Inflammatory macrophage treated with lipopolysaccharide for 4 hours (primary cell): Measurements from ENCODE around the gene FRZB.
"Not testable (repeated sequence)": the region's sequence is repeated elsewhere in the genome, so short reads cannot be mapped to it uniquely, and the experiment has no call there.

Source experiments
- DNase-seq: peaks from one replicate; pipeline ENCODE4 v3.0.0-alpha.2; 2020

The FRZB gene

DNA sequence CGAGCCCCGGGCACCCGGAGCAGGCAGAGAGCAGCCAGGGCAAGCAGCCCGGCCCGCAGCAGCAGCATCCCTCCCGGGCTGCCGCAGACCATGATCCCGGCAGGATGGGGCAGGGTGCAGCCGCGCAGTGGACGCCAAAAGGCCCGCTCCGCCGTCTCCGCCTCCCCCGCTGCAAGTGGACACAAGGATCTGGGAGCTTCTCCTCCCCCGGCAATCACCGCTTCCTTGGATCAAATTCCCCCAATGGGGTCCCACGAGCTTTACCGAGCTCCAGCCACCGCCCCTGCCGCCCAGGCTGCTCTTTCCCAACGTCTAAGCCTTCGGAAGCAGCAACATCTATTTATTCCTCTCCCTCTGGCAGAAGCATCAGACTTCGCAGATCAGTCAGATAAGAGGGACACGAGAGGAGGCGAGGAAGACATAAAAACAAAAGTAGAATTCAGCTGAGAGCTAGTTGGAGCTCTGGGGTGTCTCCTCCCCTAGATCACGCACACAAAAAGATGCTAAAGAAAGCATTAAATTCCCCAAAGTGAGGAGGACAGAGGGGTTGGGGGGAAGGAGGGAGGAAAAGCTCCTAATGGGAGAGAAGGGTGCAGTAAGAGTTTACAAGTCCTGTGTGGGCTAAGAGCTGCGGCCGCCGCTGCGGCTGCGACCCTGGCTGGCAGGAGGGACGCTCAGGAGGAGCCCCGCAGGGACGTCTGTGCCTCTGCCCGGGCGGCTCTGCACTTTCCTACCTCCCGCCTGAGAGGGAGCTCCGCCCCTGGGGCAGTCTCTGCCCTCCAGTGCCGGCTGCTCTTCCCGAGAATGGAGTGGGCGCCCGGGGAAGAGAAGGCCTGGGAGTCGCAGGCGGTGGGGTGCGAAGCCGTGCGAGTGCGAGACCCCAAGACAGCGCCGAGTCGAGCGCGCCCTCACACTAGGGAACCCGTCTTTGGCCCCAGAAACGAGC is at the start of gene FRZB:
Gene FRZB (minus strand): TSS at position 177 of the 946 bp plus-strand sequence. CDS start 85 bp downstream, at position 92.
- no peak for DNase-seq

- DNase-seq = no peak
Measured at GRCh38 chr2:182915369-182916326, 49.2 kb upstream of the FRZB start.

DNA sequence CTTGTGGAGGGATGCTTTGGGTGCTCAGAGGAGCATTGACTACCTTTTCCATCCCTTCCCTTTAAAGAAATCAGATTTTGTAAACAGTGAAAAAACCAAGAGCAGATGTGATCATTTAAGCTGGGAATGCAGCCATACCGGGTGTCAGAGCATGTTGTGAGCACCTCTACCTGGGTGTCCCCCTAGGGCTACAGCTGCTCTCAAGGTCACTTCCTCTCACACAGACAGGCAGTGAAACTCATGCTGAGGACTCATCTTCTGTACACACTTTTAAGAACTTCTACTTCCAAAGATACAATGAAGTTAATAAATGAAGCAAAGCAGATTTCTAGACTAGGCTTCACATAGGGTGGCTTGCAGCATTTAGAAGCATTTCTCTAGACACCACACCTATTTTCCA is 48.4 kb upstream of the FRZB start:
- no peak for DNase-seq

- no peak for DNase-seq
Measured at GRCh38 chr2:182913064-182913463, 46.6 kb upstream of the FRZB start.

DNA sequence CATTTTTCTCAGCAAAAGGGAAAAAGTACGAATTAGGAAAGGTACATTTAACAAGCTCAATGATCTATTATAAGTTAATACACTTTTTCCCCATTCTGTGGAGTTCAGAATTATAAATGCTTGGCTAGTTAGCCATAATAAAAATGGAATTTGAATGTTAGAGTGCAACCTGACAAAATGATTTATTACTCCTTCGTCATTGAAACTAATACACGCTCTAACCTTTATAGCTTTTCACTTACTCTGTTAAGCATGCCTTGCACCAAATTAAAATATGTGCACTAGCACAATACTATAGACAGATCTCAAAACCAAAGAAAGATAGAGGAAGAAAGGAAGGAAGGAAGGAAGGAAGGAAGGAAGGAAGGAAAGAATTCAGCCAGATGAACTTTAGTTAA is 46.1 kb upstream of the FRZB start:
- DNase-seq = no peak

DNA sequence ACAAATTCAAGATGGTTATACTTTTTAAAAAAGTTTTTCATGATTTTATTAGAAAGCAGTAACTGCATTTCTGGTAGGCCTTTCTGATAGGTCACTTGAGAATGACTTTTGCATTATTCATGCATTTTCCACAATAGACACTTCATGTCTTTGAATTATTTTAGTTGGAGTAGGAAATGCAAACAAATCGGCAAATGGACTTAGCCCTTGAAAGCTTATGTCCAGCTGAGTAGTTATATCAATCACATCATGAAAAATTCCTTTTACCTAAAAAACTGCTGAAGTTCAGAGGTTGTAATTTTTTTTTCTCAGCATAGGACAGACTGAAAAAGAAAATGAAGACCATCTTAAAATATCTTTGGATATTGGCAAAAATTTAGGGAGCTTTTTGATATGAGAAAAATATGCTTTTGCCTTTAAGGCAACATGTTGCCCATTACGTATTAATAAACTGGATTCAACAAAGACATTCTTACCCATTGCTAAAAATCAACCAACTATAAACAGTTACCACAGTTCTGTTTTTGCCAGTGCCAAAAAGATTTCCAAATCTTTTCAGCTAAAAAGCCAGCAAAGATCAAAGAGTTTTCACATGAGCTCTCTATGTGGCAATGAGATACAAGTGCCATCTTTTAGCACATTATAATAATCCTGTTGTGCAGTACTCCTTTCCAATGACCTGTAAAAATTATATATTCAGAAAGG is 45.5 kb upstream of the FRZB start:
- DNase-seq = no peak

DNA sequence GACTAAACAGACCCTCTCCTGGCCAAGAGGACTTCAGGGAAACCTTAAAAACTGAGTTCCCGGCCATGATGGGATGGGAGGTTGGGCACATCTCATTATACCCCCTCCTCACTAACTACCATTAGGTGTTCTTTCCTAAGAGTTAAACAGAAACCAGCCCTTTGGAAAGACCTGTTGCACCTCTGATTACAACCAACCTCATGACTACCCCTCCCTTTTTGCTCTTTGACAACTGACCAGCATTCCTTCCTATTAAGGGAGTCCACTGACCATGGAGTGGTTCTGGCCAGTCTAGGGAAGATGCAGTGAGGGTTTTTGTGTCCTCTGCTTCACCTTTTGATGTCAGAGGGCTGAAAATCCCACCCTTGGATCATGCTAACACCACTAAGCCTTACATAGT is 44.5 kb upstream of the FRZB start:
- no peak for DNase-seq

GRCh38 chr2:182907081-182907830 is 40.8 kb upstream of the FRZB start:
- DNase-seq = no peak

DNA sequence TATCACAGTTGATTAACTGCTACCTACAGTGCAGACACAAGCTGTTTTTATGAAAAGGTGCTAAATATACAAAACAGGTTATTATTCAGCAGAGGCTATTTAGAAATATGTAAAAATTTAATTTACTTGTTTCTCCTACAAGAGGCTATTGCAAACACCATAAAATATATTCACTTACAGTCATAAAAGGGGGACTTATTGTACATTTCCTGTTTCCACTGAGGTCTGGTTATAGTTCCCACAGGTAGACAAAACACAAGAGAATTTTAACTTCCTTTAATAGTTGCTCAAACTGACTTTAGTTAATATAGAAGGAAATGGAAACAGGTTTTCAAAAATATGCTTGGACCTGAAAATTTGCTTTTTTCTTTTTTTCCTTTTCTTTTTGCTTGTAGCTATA is 40.0 kb upstream of the FRZB start:
- DNase-seq = no peak

DNA sequence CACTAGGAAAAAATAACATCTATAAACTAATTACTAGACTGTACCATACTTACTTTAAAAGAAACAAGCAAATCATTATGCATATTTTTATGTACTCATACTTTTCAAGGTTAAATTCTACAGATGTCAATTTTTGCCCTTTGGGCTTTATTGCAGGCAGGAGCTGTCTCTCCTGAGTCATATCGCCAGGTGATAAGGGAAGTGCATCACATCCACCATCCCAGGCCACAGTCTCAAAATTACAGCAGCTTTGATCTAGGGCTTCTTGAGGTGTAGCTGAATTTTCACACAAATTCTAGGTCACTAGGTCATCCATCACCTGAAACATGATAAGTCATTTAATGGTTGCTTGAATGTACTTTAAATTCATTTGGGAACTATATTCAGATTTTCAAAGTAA is 38.4 kb upstream of the FRZB start:
- DNase-seq = no peak

- DNase-seq = no peak
Measured at GRCh38 chr2:182903566-182903965, 37.1 kb upstream of the FRZB start.

DNA sequence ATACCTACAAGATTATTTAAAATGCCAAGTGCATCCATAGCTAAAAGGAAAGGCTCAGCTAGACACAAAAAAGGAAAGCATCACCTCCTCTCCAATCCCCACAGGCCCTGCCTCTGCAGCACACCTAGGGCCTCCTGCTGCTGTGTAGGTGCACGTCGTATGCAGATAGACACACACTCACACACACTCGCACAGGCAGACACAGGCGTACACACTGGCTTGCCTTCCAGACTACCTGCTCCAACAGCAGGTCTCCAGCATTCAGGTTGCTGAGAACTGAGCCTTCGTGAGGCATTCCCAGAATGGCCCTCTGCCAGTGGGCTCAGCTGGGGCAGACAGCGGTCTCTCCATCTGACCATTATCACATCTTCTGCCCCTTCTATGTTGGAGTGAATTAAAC is 35.3 kb upstream of the FRZB start:
- no peak for DNase-seq

GRCh38 chr2:182898718-182899117 is 32.3 kb upstream of the FRZB start:
- no peak for DNase-seq

DNA sequence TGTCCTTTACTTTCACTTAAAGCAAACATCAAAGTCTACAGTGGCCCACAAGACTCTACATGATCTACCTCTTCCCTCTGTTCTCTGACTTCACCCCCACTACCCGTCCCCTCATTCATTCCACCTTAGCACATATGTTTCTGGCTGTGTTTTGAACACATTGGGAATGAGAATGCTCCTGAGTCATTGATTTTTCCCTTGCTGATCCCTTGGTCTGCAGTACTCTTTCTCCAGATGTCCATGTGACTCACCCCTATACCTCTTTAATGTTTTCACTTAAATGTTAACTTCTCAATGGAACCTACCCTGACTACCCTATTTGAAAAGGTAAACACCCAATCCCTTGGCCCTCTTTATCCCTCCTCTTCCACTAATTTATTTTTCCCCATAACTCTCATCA is 30.7 kb upstream of the FRZB start:
- DNase-seq = no peak

DNA sequence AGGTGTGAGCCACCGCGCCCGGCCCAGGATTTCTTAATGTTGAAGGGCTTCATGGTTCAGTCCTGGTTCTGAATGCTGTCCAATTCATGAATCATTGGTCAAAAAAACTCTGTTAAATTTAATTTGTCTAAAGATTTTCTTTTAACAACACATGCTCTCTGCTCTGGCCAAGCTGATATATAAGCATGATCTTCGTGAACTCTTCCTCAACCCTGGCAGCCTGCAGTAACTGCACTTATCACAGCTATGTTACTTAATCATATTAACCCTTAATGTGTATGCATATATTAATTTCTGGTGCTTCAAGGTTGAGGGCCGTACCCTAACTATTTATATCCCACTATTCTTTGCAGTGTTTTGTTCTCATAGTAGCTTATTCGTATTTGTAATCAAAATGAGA is 29.4 kb upstream of the FRZB start:
- DNase-seq = no peak

- DNase-seq = no peak
Measured at GRCh38 chr2:182895169-182895568, 28.7 kb upstream of the FRZB start.

GRCh38 chr2:182894174-182894573 is 27.7 kb upstream of the FRZB start:
- no peak for DNase-seq

- no peak for DNase-seq
Measured at GRCh38 chr2:182893666-182894065, 27.2 kb upstream of the FRZB start.

GRCh38 chr2:182893035-182893434 is 26.6 kb upstream of the FRZB start:
- DNase-seq = not testable (repeated sequence)

DNA sequence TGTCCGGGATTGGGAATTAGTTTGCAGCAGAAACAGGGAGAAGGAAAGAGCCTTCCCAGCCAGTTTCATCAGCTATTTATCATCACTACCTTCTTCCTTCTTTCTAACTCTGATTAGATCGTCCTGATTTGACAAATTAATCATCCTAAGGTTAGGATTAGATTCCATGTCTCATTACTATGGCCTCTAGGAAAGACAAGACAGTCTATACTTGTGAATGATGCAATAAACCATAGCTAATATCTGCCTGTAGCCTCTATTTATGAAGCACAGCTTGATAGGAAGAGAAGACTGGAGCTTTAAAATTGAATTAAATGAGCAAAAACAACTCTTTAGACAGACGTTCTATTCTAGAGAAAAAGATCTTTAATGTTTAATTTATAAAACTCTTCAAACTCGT is 25.2 kb upstream of the FRZB start:
- DNase-seq = no peak

- no peak for DNase-seq
Measured at GRCh38 chr2:182890773-182891378, 24.4 kb upstream of the FRZB start.

DNA sequence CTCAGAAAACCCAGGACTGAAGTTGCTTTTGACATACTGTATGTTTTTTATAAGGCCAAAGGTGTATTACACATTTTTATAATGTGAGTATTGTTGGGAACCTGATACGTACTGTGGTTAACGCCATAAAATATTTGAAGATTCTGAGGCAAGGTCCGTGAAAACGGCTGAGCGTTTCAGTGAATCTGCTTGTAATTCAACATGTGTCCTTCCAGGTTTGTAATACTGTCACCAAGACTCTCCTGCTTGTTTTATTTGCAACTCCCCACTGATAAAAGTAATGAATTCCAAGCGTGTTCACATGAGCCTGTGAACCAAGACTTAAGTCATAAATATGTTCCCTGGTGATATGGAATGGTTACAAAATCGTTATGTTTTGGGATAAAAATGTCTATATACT is 23.9 kb upstream of the FRZB start:
- no peak for DNase-seq
